Keratinocyte (primary cell): ENCODE data around the gene TMEM231. TPM values are rescaled to one million over a fixed set of nuclear protein-coding genes. Genes with fewer than 3 reads are reported as not detected.

ENCODE experiments used
- DNase-seq: peaks from one replicate; pipeline ENCODE4 v3.0.0-alpha.2; 2011; ENCODE audit warnings: low read depth, missing footprints, low spot score
- FAIRE-seq: peaks from 2 replicates; lab custom pipeline; 2011; peaks lifted over from hg19 to GRCh38; lab: Jason Lieb, UNC
- H2AFZ ChIP-seq: 2 replicates; pipeline ENCODE4 v1.6.0; 2012; ENCODE audit warnings: low read length, control low read depth, inconsistent platforms; ENCODE audit not compliant: control insufficient read depth
- H3K27ac ChIP-seq: 2 replicates; pipeline ENCODE4 v1.5.1; 2011; ENCODE audit warnings: low read length; ENCODE audit not compliant: control insufficient read depth, insufficient read depth
- H3K27me3 ChIP-seq: 3 replicates; pipeline ENCODE4 v1.6.0; 2011; ENCODE audit warnings: low read length; ENCODE audit not compliant: control insufficient read depth, insufficient read depth; ENCODE audit errors: extremely low read depth
- H3K36me3 ChIP-seq, 2 experiments: 2 replicates in 1 of 2; 3 replicates in 1 of 2; pipeline ENCODE4 v1.5.1; 2011; ENCODE audit warnings: low read length in 2 of 2, mild to moderate bottlenecking in 1 of 2; ENCODE audit not compliant: control insufficient read depth in 2 of 2, insufficient read depth in 2 of 2; ENCODE audit errors: extremely low read depth in 1 of 2
- H3K4me1 ChIP-seq: 3 replicates; pipeline ENCODE4 v1.5.1; 2011; ENCODE audit warnings: low read length; ENCODE audit not compliant: control insufficient read depth, insufficient read depth; ENCODE audit errors: extremely low read depth
- H3K4me2 ChIP-seq: 3 replicates; pipeline ENCODE4 v1.6.0; 2011; ENCODE audit warnings: low read depth, low read length; ENCODE audit not compliant: control insufficient read depth, insufficient read depth; ENCODE audit errors: extremely low read depth
- H3K4me3 ChIP-seq, 3 experiments: fragments of 200-600 bp in 1 of 3; sonication (generic) in 1 of 3; 2 replicates in 2 of 3; 3 replicates in 1 of 3; pipeline ENCODE4 v1.5.1; 2011 to 2016; ENCODE audit warnings: low read length in 3 of 3, mild to moderate bottlenecking in 3 of 3, control low read depth in 2 of 3, inconsistent platforms in 1 of 3, low read depth in 1 of 3, mixed read lengths in 1 of 3, mixed run types in 1 of 3, moderate library complexity in 1 of 3; ENCODE audit not compliant: control insufficient read depth in 2 of 3, insufficient read depth in 2 of 3; ENCODE audit errors: extremely low read depth in 1 of 3
- H3K79me2 ChIP-seq: 2 replicates; pipeline ENCODE4 v1.6.0; 2012; ENCODE audit warnings: low read length; ENCODE audit not compliant: control insufficient read depth, insufficient read depth
- H3K9ac ChIP-seq: 3 replicates; pipeline ENCODE4 v1.6.0; 2011; ENCODE audit warnings: low read length; ENCODE audit not compliant: control insufficient read depth, insufficient read depth; ENCODE audit errors: extremely low read depth
- H3K9me1 ChIP-seq: 3 replicates; pipeline ENCODE4 v1.6.0; 2011; ENCODE audit warnings: low read length; ENCODE audit not compliant: control insufficient read depth, insufficient read depth; ENCODE audit errors: extremely low read depth
- H3K9me3 ChIP-seq: 2 replicates; pipeline ENCODE4 v1.5.1; 2012; ENCODE audit warnings: low read depth, low read length; ENCODE audit not compliant: control insufficient read depth
- H4K20me1 ChIP-seq: 3 replicates; pipeline ENCODE4 v1.6.0; 2011; ENCODE audit warnings: low read length; ENCODE audit not compliant: control insufficient read depth, insufficient read depth; ENCODE audit errors: extremely low read depth
- CTCF ChIP-seq, 3 experiments: IDR thresholded peaks in 1 of 3; conservative IDR thresholded peaks in 1 of 3; optimal IDR thresholded peaks in 1 of 3; 2 replicates in 2 of 3; 3 replicates in 1 of 3; pipeline versions ENCODE3 to v1.5.1; 2011; ENCODE audit warnings: low read length in 3 of 3, mild to moderate bottlenecking in 3 of 3, moderate library complexity in 2 of 3, control low read depth in 1 of 3, inconsistent platforms in 1 of 3; ENCODE audit not compliant: insufficient read depth in 2 of 3; ENCODE audit errors: extremely low read depth in 1 of 3
- EZH2 ChIP-seq: IDR thresholded peaks from one replicate; pipeline ENCODE4 v1.6.1; 2012; ENCODE audit warnings: inconsistent platforms, mild to moderate bottlenecking, low read length, moderate library complexity
- dilution Hi-C: fragments of 300-500 bp; cut with MboI; formaldehyde crosslinking; loops from one replicate; pipeline ENCODE4 v1.7.0; 2020; ENCODE audit warnings: low sequenced_read_pairs; ENCODE audit not compliant: extremely low pct_ligation_motif_present
- polyA plus RNA-seq, 5 experiments: library from polyadenylated mRNA; depleted of rRNA in 3 of 5; stranded (reverse) in 3 of 5; stranded (forward) in 1 of 5; unstranded in 1 of 5; fragments of >200 nt; gene quantifications; 1 replicate in 1 of 5; 2 replicates in 3 of 5; 3 replicates in 1 of 5; pipeline versions ENCODE4 v1.2.1 to v1.2.3, GENCODE V29; 2011 to 2012; ENCODE audit warnings: missing spikeins in 2 of 5, low read depth in 1 of 5, low replicate concordance in 1 of 5

Gene TMEM231
- polyA plus RNA-seq, 1 donor (not counting 4 experiments of a cell fraction or from before 2014, with no cell fraction given), result 11.0 TPM

GRCh38 chr16:75588716-75589115 lies 32.7 kb upstream of the TMEM231 start:
- no peak overlapping the region for H3K4me2 ChIP-seq
- no peak overlapping the region for H3K27ac ChIP-seq
- H3K4me3 ChIP-seq, result no peak overlapping the region
- H4K20me1 ChIP-seq, result no peaks in the 10 kb centered on the region
- dilution Hi-C loops, result no loop called here
- H3K27me3 ChIP-seq, result no peaks in the 10 kb centered on the region
- no peaks in the 10 kb centered on the region for H3K9me3 ChIP-seq
- DNase-seq, result no peak
- FAIRE-seq, result no peak
- H2AFZ ChIP-seq, result no peak overlapping the region
- peaks cover 4 to 8% of the 10 kb centered on the region in 2 experiments for H3K36me3 ChIP-seq
- H3K79me2 ChIP-seq, result no peaks in the 10 kb centered on the region
- TF ChIP-seq EZH2 (no peak), CTCF (optimal IDR thresholded peaks at IDR 0.05 in 1 of 3, IDR thresholded peaks at IDR 0.05 in 1 of 3, conservative IDR thresholded peaks at IDR 0.05 in 1 of 3; ENCODE audit: extremely low read depth in 1 of 3, insufficient read depth in 2 of 3, low read length in 3 of 3) (no peak)
- no peaks in the 10 kb centered on the region for H3K4me1 ChIP-seq
- H3K9me1 ChIP-seq, result no peaks in the 10 kb centered on the region
- H3K9ac ChIP-seq, result no peak overlapping the region

- H3K4me1 ChIP-seq, result no peaks in the 10 kb centered on the region
- H3K27ac ChIP-seq, result no peak overlapping the region
- no peak for DNase-seq
- H3K9me3 ChIP-seq, result no peaks in the 10 kb centered on the region
- no peaks in the 10 kb centered on the region for H3K9me1 ChIP-seq
- H3K9ac ChIP-seq, result no peak overlapping the region
- H3K79me2 ChIP-seq, result no peaks in the 10 kb centered on the region
- no peaks in the 10 kb centered on the region for H3K27me3 ChIP-seq
- H3K36me3 ChIP-seq, result peaks cover 4 to 6% of the 10 kb centered on the region in 2 experiments
- dilution Hi-C loops, result no loop called here
- no peak for FAIRE-seq
- H3K4me3 ChIP-seq, result no peak overlapping the region
- no peaks in the 10 kb centered on the region for H4K20me1 ChIP-seq
- H3K4me2 ChIP-seq, result no peak overlapping the region
- TF ChIP-seq EZH2, result no peak
- TF ChIP-seq CTCF (optimal IDR thresholded peaks at IDR 0.05 in 1 of 3, IDR thresholded peaks at IDR 0.05 in 1 of 3, conservative IDR thresholded peaks at IDR 0.05 in 1 of 3; ENCODE audit: extremely low read depth in 1 of 3, insufficient read depth in 2 of 3, low read length in 3 of 3), result no peak
- no peak overlapping the region for H2AFZ ChIP-seq
Measured at GRCh38 chr16:75584108-75584507, 28.1 kb upstream of the TMEM231 start.
